Endothelial cell of umbilical vein (primary cell): ENCODE results near the gene ACLY.

Experiments used
- FOS ChIP-seq: IDR thresholded peaks from 2 replicates; pipeline ENCODE4 v1.6.1; 2011; ENCODE audit warnings: mild to moderate bottlenecking, low read length, moderate library complexity, borderline replicate concordance; ENCODE audit not compliant: insufficient read depth
- MAX ChIP-seq: IDR thresholded peaks from 2 replicates; pipeline ENCODE4 v1.6.1; 2011; ENCODE audit not compliant: insufficient read depth, insufficient read length
- MYC ChIP-seq: IDR thresholded peaks from one replicate; pipeline ENCODE4 v1.6.1; 2011; ENCODE audit warnings: mild to moderate bottlenecking, low read depth, low read length
- POLR2A ChIP-seq: IDR thresholded peaks from 2 replicates; pipeline ENCODE4 v1.6.1; 2012; ENCODE audit warnings: low read depth, mild to moderate bottlenecking, control low read depth, low read length
- POLR2AphosphoS5 ChIP-seq: IDR thresholded peaks from 2 replicates; pipeline ENCODE4 v1.6.1; 2012; ENCODE audit warnings: low read depth, mild to moderate bottlenecking, control low read depth, low read length, moderate library complexity; ENCODE audit not compliant: insufficient read depth
- TF ChIP-seq, protein P1 (sequence below), 2 donors: IDR thresholded peaks; 1 replicate in 1 of 2; 2 replicates in 1 of 2; pipeline ENCODE4 v1.5.1; 2011; ENCODE audit warnings: low read length in 2 of 2, mild to moderate bottlenecking in 2 of 2, moderate library complexity in 2 of 2, control low read depth in 1 of 2, inconsistent platforms in 1 of 2, low read depth in 1 of 2; ENCODE audit not compliant: insufficient read depth in 1 of 2; ENCODE audit errors: extremely low read depth in 1 of 2

DNA sequence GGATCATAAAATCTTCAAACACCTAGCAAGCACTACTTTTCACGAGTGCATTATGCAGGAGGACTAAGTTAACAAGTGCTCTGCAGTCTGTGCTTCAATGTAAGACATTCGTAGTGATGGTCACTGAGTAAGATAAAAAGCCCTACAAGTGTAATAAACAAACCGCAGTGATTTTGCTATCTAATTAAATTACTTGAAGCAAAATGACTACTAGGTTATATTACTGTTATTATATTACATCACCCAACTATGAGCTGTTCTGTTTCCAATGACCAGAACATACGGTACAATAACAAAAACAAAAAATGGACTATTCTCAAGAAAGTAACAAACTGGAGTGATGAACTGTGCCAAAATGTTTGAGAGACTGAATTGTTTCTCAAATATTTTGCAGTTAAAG lies 70.0 kb downstream of the ACLY start:
- TF ChIP-seq, protein P1, sequence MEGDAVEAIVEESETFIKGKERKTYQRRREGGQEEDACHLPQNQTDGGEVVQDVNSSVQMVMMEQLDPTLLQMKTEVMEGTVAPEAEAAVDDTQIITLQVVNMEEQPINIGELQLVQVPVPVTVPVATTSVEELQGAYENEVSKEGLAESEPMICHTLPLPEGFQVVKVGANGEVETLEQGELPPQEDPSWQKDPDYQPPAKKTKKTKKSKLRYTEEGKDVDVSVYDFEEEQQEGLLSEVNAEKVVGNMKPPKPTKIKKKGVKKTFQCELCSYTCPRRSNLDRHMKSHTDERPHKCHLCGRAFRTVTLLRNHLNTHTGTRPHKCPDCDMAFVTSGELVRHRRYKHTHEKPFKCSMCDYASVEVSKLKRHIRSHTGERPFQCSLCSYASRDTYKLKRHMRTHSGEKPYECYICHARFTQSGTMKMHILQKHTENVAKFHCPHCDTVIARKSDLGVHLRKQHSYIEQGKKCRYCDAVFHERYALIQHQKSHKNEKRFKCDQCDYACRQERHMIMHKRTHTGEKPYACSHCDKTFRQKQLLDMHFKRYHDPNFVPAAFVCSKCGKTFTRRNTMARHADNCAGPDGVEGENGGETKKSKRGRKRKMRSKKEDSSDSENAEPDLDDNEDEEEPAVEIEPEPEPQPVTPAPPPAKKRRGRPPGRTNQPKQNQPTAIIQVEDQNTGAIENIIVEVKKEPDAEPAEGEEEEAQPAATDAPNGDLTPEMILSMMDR (IDR thresholded peaks at IDR 0.05; ENCODE audit: extremely low read depth in 1 of 2, insufficient read depth in 1 of 2, low read depth in 1 of 2, low read length in 2 of 2) = no peak
- TF ChIP-seq FOS (no peak), POLR2AphosphoS5 (no peak), POLR2A (no peak), MAX (no peak), MYC (no peak)
